NK-92 (cell line): ENCODE measurements around the gene SHISA9.

Experiments used
- DNase-seq: peaks from one replicate; lab custom pipeline; 2025; ENCODE audit not compliant: unreplicated experiment; lab: John Stamatoyannopoulos, UW

The SHISA9 gene

GRCh38 chr16:13155780-13156179, 254.4 kb downstream of the SHISA9 start:
- DNase-seq = no peak

- no peak for DNase-seq
Observed at GRCh38 chr16:13157082-13157481, 255.7 kb downstream of the SHISA9 start.

- no peak for DNase-seq
Observed at GRCh38 chr16:13158427-13158826, 257.0 kb downstream of the SHISA9 start.

- no peak for DNase-seq
Observed at GRCh38 chr16:13165024-13165423, 263.6 kb downstream of the SHISA9 start.

GRCh38 chr16:13168091-13168572, 266.7 kb downstream of the SHISA9 start:
- no peak for DNase-seq

- no peak for DNase-seq
Observed at GRCh38 chr16:13171313-13171712, 269.9 kb downstream of the SHISA9 start.

GRCh38 chr16:13176711-13177110, 275.3 kb downstream of the SHISA9 start:
- no peak for DNase-seq

GRCh38 chr16:13178318-13178717, 276.9 kb downstream of the SHISA9 start:
- no peak for DNase-seq

GRCh38 chr16:13181432-13181831, 280.0 kb downstream of the SHISA9 start:
- DNase-seq = no peak

GRCh38 chr16:13186813-13187212, 285.4 kb downstream of the SHISA9 start:
- DNase-seq = no peak

GRCh38 chr16:13189250-13189649, 287.9 kb downstream of the SHISA9 start:
- DNase-seq = no peak

GRCh38 chr16:13193721-13194120, 292.3 kb downstream of the SHISA9 start:
- no peak for DNase-seq

- DNase-seq = no peak
Observed at GRCh38 chr16:13194766-13195165, 293.4 kb downstream of the SHISA9 start.

- DNase-seq = no peak
Observed at GRCh38 chr16:13203725-13204124, 302.3 kb downstream of the SHISA9 start.

- DNase-seq = no peak
Observed at GRCh38 chr16:13205352-13205751, 304.0 kb downstream of the SHISA9 start.

- DNase-seq = no peak
Observed at GRCh38 chr16:13206606-13207005, 305.2 kb downstream of the SHISA9 start.

- DNase-seq = no peak
Observed at GRCh38 chr16:13207151-13207550, 305.8 kb downstream of the SHISA9 start.

- no peak for DNase-seq
Observed at GRCh38 chr16:13223666-13224065, 322.3 kb downstream of the SHISA9 start.

GRCh38 chr16:13229039-13229438, 327.6 kb downstream of the SHISA9 start:
- no peak for DNase-seq

- DNase-seq = no peak
Observed at GRCh38 chr16:13231365-13231764, 330.0 kb downstream of the SHISA9 start.

- DNase-seq = no peak
Observed at GRCh38 chr16:13234999-13235398, 333.6 kb downstream of the SHISA9 start.

GRCh38 chr16:13236308-13236707, 334.9 kb downstream of the SHISA9 start:
- DNase-seq = no peak

GRCh38 chr16:13238182-13238581, 336.8 kb downstream of the SHISA9 start:
- no peak for DNase-seq

GRCh38 chr16:13242201-13242600, 340.8 kb downstream of the SHISA9 start:
- no peak for DNase-seq
